Activated naive CD4-positive, alpha-beta T cell treated with anti-CD3 and anti-CD28 coated beads, Interleukin-2, amount 10 ng/mL, durations not matched to agents 5 hours and 36 hours (primary cell): Measurements from ENCODE around the gene VAPA. TPM values are rescaled to one million over a fixed set of nuclear protein-coding genes. Genes with fewer than 3 reads are reported as not detected.

Experiments used
- total RNA-seq, 2 experiments: library from RNA; stranded (reverse); gene quantifications; one replicate each; pipeline ENCODE4 v1.2.3, GENCODE V29; 2021

The VAPA gene, protein sequence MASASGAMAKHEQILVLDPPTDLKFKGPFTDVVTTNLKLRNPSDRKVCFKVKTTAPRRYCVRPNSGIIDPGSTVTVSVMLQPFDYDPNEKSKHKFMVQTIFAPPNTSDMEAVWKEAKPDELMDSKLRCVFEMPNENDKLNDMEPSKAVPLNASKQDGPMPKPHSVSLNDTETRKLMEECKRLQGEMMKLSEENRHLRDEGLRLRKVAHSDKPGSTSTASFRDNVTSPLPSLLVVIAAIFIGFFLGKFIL
- 100 to 1,000 TPM; 121 TPM for total RNA-seq

DNA sequence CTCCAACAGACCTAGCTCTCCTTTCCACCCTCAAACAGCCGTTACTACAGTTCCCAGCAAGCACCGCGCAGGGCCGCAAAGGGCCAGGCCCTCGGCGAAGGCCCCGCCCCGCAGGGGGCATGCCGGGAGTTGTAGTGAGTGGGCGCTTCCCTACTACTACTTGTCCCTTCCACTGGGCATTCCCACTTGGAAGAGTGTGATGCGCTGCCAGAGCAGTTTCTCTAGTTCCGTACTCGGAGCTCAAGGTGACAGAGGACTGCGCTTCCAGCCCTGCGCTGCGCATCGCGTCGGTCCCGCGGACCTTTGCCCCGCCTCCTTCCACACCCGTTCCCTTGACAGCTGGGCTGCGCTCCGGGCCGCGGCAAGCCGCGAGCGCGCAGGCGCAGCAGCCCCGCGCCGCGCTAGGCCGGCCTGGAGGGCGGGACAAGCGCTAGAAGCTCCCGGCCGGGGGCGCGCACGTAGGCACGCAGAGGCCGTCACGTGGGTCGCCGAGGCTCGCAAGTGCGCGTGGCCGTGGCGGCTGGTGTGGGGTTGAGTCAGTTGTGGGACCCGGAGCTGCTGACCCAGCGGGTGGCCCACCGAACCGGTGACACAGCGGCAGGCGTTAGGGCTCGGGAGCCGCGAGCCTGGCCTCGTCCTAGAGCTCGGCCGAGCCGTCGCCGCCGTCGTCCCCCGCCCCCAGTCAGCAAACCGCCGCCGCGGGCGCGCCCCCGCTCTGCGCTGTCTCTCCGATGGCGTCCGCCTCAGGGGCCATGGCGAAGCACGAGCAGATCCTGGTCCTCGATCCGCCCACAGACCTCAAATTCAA, at the start of gene VAPA:
Gene VAPA, plus strand, starts transcription at position 491 of the 808 bp plus-strand sequence. Its CDS starts 241 bp downstream, at position 732.

DNA sequence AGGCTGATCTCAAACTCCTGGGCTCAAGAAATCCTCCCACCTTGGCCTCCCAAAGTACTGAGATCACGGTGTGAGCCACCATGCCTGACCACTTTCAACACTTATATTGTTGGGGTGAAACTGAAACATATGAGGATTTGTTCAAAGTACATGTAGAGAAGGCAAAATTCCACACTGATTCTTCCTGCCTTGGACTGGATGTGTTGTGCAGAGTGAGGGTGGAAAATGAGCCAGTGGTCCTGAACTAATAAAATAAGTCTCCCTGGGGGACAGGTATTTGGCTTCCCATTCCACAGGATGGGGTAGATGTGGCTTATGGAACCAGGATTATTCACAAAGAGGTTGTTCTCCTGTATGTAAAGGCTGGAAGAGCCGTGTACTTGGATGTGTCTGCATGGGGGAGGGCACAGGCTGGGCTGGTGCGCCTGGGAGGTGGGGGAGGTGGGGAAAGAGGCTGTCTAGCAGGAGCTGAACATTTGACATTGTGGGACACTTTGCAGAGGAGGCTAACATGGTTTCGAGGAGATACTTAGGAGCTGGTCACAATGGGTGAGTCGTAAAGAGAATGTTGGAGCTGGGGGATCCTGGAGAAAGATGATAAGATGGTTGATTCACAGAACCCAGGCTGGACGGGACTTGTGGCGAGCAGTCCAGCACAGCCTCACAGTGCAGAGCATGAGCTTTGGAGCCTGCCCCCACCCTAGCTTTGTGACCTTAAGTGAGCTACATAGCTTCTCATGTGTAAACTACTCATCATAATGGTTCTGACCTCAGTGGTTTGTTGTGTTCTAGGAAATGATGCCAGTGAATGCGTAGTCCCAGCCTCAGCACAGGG, 28.4 kb upstream of the VAPA start, which contains the start of gene TXNDC2:
Gene TXNDC2, plus strand, starts transcription at position 804 of the 835 bp plus-strand sequence. CDS start 708 bp downstream, outside the sequence.

Other genes with a start within 250 kb of the VAPA start
- gene RAB31, start 205.7 kb upstream of the VAPA start, total RNA-seq: 1 to 10 TPM in 1 of 2 experiments, under 1 TPM in 1; 0.96 to 1.2 TPM
- gene TXNDC2, start 28.0 kb upstream of the VAPA start, total RNA-seq: not detected